PC-3 (cell line): ENCODE measurements around the gene HPN. TPM values are rescaled to one million over a fixed set of nuclear protein-coding genes. Genes with fewer than 3 reads are reported as not detected.

Source experiments
- ATAC-seq: fragments of 200-7000 bp; cut with Tn5 transposase; 2 replicates; pipeline ENCODE4 v1.9.1; 2020; ENCODE audit warnings: mild to moderate bottlenecking, moderate library complexity
- BruUV-seq: library from RNA; stranded (reverse); fragments of 400-500 nt; replicated peaks from 2 replicates; lab custom pipeline; 2021; lab: Mats Ljungman, UMichigan
- CTCF ChIA-PET: fragments of 300-600 bp; sonication (Branson Sonifier 250); formaldehyde crosslinking; loops from one replicate; lab custom pipeline; 2022; ENCODE audit warnings: antibody characterized with exemption; lab: Charles Lee
- POLR2A ChIA-PET: fragments of 300-600 bp; sonication (Branson Sonifier 250); formaldehyde crosslinking; loops from one replicate; lab custom pipeline; 2022; ENCODE audit warnings: antibody characterized with exemption; ENCODE audit not compliant: unreplicated experiment; lab: Charles Lee
- DNase-seq: peaks from one replicate; pipeline ENCODE4 v3.0.0-alpha.2; 2015
- H2AFZ ChIP-seq: fragments of 300-600 bp; sonication (generic); 2 replicates; pipeline ENCODE4 v1.6.0; 2016; ENCODE audit warnings: antibody characterized with exemption, low read length
- H3F3A ChIP-seq: fragments of 300-600 bp; sonication (generic); one replicate; pipeline ENCODE4 v1.6.0; 2017; ENCODE audit warnings: antibody characterized with exemption, low read length, control low read depth, mild to moderate bottlenecking; ENCODE audit not compliant: unreplicated experiment
- H3K27ac ChIP-seq: fragments of 300-600 bp; sonication (generic); 2 replicates; pipeline ENCODE4 v1.5.1; 2016; ENCODE audit warnings: mild to moderate bottlenecking, low read length
- H3K27me3 ChIP-seq: fragments of 300-600 bp; sonication (generic); 2 replicates; pipeline ENCODE4 v1.6.1; 2016; ENCODE audit warnings: low read length, mixed read lengths
- H3K36me3 ChIP-seq: fragments of 300-600 bp; sonication (generic); 2 replicates; pipeline ENCODE4 v1.6.1; 2016; ENCODE audit warnings: low read depth, mixed run types, low read length, mixed read lengths
- H3K4me1 ChIP-seq: fragments of 300-600 bp; sonication (generic); 2 replicates; pipeline ENCODE4 v1.5.1; 2016; ENCODE audit warnings: low read length; ENCODE audit not compliant: insufficient read depth
- H3K4me2 ChIP-seq: fragments of 300-600 bp; sonication (generic); 2 replicates; pipeline ENCODE4 v1.6.0; 2016; ENCODE audit warnings: low read length
- H3K4me3 ChIP-seq: fragments of 300-600 bp; sonication (generic); 2 replicates; pipeline ENCODE4 v1.5.1; 2016; ENCODE audit warnings: mild to moderate bottlenecking, low read length, mixed read lengths
- H3K79me2 ChIP-seq: fragments of 300-600 bp; sonication (generic); 2 replicates; pipeline ENCODE4 v1.6.1; 2017; ENCODE audit warnings: low read length, mixed read lengths
- H3K9ac ChIP-seq: fragments of 300-600 bp; sonication (generic); 2 replicates; pipeline ENCODE4 v1.6.0; 2016; ENCODE audit warnings: mild to moderate bottlenecking, low read length
- H3K9me2 ChIP-seq: fragments of 300-600 bp; sonication (generic); replicated peaks from 2 replicates; pipeline ENCODE4 v1.6.1; 2016; ENCODE audit warnings: mixed run types, low read length, mixed read lengths
- H3K9me3 ChIP-seq: fragments of 300-600 bp; sonication (generic); 2 replicates; pipeline ENCODE4 v1.6.1; 2016; ENCODE audit warnings: low read length, mixed read lengths
- H4K20me1 ChIP-seq: fragments of 300-600 bp; sonication (generic); 2 replicates; pipeline ENCODE4 v1.6.1; 2016; ENCODE audit warnings: low read length, mixed read lengths
- CTCF ChIP-seq: fragments of 300-600 bp; sonication (generic); conservative IDR thresholded peaks from 2 replicates; pipeline ENCODE4 v1.5.1; 2017; ENCODE audit warnings: antibody characterized with exemption, low read depth, mild to moderate bottlenecking, low read length
- EZH2 ChIP-seq: fragments of 300-600 bp; sonication (generic); IDR thresholded peaks from one replicate; pipeline ENCODE4 v1.6.1; 2017; ENCODE audit warnings: antibody characterized with exemption, mild to moderate bottlenecking, low read length; ENCODE audit not compliant: unreplicated experiment
- EZH2phosphoT487 ChIP-seq: fragments of 300-600 bp; sonication (generic); IDR thresholded peaks from 2 replicates; pipeline ENCODE4 v1.6.1; 2018; ENCODE audit warnings: mild to moderate bottlenecking, antibody characterized with exemption, low read length, borderline replicate concordance
- intact Hi-C: fragments of 100-400 bp; cut with micrococcal nuclease; formaldehyde crosslinking; loops from 2 replicates; pipeline ENCODE4 v1.9.0; 2023
- total RNA-seq: library from RNA; depleted of rRNA; stranded (reverse); fragments of >200 nt; gene quantifications from 2 replicates; pipeline ENCODE4 v1.2.3, GENCODE V29; 2014

The HPN gene
- total RNA-seq, 1 experiment from 2014 or later: 0.18 TPM

GRCh38 chr19:35105411-35106290 is 64.1 kb downstream of the HPN start:
- Histone ChIP-seq H4K20me1 (no peaks in the 10 kb centered on the region), H3K27ac (no peak overlapping the region), H3K36me3 (no peaks in the 10 kb centered on the region), H2AFZ (no peak overlapping the region), H3K9ac (no peak overlapping the region), H3K4me1 (peaks cover 7% of the 10 kb centered on the region), H3K9me2 (no peaks in the 10 kb centered on the region), H3K4me2 (no peak overlapping the region), H3K79me2 (no peaks in the 10 kb centered on the region), H3K4me3 (no peak overlapping the region), H3K27me3 (no peaks in the 10 kb centered on the region), H3F3A (no peaks in the 10 kb centered on the region), H3K9me3 (no peaks in the 10 kb centered on the region)
- TF ChIP-seq EZH2phosphoT487: no peak
- no peak for TF ChIP-seq CTCF
- TF ChIP-seq EZH2: no peak
- ATAC-seq: no peak
- ChIA-PET CTCF (no interaction called here), POLR2A (no interaction called here)
- DNase-seq: no peak
- BruUV-seq: no TSS peak
- intact Hi-C loops: no loop called here

- Histone ChIP-seq H3K27me3 (no peaks in the 10 kb centered on the region), H3K4me1 (peaks cover 7% of the 10 kb centered on the region), H4K20me1 (no peaks in the 10 kb centered on the region), H3K9me3 (no peaks in the 10 kb centered on the region), H3F3A (no peaks in the 10 kb centered on the region), H2AFZ (no peak overlapping the region), H3K4me2 (no peak overlapping the region), H3K27ac (no peak overlapping the region), H3K9me2 (no peaks in the 10 kb centered on the region), H3K9ac (no peak overlapping the region), H3K36me3 (no peaks in the 10 kb centered on the region), H3K79me2 (no peaks in the 10 kb centered on the region), H3K4me3 (no peak overlapping the region)
- no peak for ATAC-seq
- intact Hi-C loops: no loop called here
- CTCF ChIA-PET: no interaction called here
- DNase-seq: no peak
- BruUV-seq: no TSS peak
- no peak for TF ChIP-seq EZH2phosphoT487
- TF ChIP-seq EZH2: no peak
- no peak for TF ChIP-seq CTCF
- POLR2A ChIA-PET: no interaction called here
Observed at GRCh38 chr19:35106291-35106583, 64.7 kb downstream of the HPN start.

- DNase-seq: no peak
- intact Hi-C loops: no loop called here
- no peak for ATAC-seq
- Histone ChIP-seq H3K36me3 (no peaks in the 10 kb centered on the region), H2AFZ (no peak overlapping the region), H3K27me3 (no peaks in the 10 kb centered on the region), H3K9me2 (no peaks in the 10 kb centered on the region), H3K4me2 (peak overlapping the region; percentile 50), H3K79me2 (no peaks in the 10 kb centered on the region), H3K4me3 (no peak overlapping the region), H3K27ac (peak overlapping the region; percentile 89), H3K9me3 (no peaks in the 10 kb centered on the region), H4K20me1 (no peaks in the 10 kb centered on the region), H3F3A (no peaks in the 10 kb centered on the region), H3K9ac (peak overlapping the region; percentile 45), H3K4me1 (peaks cover 7% of the 10 kb centered on the region)
- ChIA-PET POLR2A (no interaction called here), CTCF (no interaction called here)
- BruUV-seq: no TSS peak
- TF ChIP-seq EZH2 (no peak), CTCF (no peak), EZH2phosphoT487 (no peak)
Observed at GRCh38 chr19:35106898-35107541, 65.5 kb downstream of the HPN start.
